22Rv1 (cell line): Measurements from ENCODE around the gene TARP.

Experiments used
- ZFX ChIP-seq: fragments of 450-650 bp; IDR thresholded peaks from 2 replicates; pipeline ENCODE4 v1.6.1; 2017; ENCODE audit warnings: antibody characterized with exemption, borderline replicate concordance
- TF ChIP-seq, protein P1 (sequence below): fragments of 450-650 bp; IDR thresholded peaks from 2 replicates; pipeline ENCODE4 v1.5.1; 2017; ENCODE audit warnings: mild to moderate bottlenecking

- TF ChIP-seq, protein P1, sequence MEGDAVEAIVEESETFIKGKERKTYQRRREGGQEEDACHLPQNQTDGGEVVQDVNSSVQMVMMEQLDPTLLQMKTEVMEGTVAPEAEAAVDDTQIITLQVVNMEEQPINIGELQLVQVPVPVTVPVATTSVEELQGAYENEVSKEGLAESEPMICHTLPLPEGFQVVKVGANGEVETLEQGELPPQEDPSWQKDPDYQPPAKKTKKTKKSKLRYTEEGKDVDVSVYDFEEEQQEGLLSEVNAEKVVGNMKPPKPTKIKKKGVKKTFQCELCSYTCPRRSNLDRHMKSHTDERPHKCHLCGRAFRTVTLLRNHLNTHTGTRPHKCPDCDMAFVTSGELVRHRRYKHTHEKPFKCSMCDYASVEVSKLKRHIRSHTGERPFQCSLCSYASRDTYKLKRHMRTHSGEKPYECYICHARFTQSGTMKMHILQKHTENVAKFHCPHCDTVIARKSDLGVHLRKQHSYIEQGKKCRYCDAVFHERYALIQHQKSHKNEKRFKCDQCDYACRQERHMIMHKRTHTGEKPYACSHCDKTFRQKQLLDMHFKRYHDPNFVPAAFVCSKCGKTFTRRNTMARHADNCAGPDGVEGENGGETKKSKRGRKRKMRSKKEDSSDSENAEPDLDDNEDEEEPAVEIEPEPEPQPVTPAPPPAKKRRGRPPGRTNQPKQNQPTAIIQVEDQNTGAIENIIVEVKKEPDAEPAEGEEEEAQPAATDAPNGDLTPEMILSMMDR, result no peak
- no peak for TF ChIP-seq ZFX
Observed at GRCh38 chr7:38306914-38307313, 33.5 kb upstream of the TARP start.
